AG04449 (cell line): ENCODE data around the gene HOXC5.

Source experiments
- CTCF ChIA-PET: fragments of 350-600 bp; formaldehyde crosslinking; extraction: SDS; loops from one replicate; lab custom pipeline; 2021; ENCODE audit warnings: antibody characterized with exemption; lab: Yijun Ruan, JAX
- POLR2A ChIA-PET: fragments of 400-600, 350-600 bp; formaldehyde crosslinking; extraction: SDS; loops from one replicate; lab custom pipeline; 2020; ENCODE audit warnings: antibody characterized with exemption, inconsistent platforms; lab: Yijun Ruan, JAX
- DNase-seq: peaks from one replicate; pipeline ENCODE4 v3.0.0-alpha.2; 2010; ENCODE audit warnings: low read depth, low spot score
- H3K4me3 ChIP-seq: 2 replicates; pipeline ENCODE4 v1.5.1; 2011; ENCODE audit warnings: low read depth, mild to moderate bottlenecking, control low read depth, low read length
- TF ChIP-seq, protein P1 (sequence below): IDR thresholded peaks from one replicate; pipeline ENCODE4 v1.5.1; 2011; ENCODE audit warnings: mild to moderate bottlenecking, moderate library complexity, low read length, control low read depth, inconsistent platforms; ENCODE audit not compliant: insufficient read depth; ENCODE audit errors: missing control alignments

The HOXC5 gene

GRCh38 chr12:53997204-53998109 is 35.4 kb upstream of the HOXC5 start:
- CTCF ChIA-PET, result interaction anchor here (0.9 to 21.3 kb wide), 10 partner anchors 7 to 229 kb away, joined by 4 to 756 read pairs (median 94); partner anchors contain the start of genes HOXC10, HOXC5, HOXC6 and HOXC8
- POLR2A ChIA-PET, result interaction anchor here (0.6 to 2.5 kb wide), 7 partner anchors 11 to 144 kb away, joined by 3 to 12 read pairs (median 4); partner anchors contain the start of gene HOXC8
- peak overlapping the region; percentile 96 for H3K4me3 ChIP-seq

GRCh38 chr12:53998110-53998899 is 34.5 kb upstream of the HOXC5 start:
- POLR2A ChIA-PET, result interaction anchor here (0.6 to 1.2 kb wide), 5 partner anchors 11 to 210 kb away, joined by 3 to 4 read pairs (median 3); partner anchors contain the start of gene HOXC8

More at GRCh38 chr12:53997204-53998109, 35.4 kb upstream of the HOXC5 start:
- no peak for DNase-seq
- TF ChIP-seq, protein P1, sequence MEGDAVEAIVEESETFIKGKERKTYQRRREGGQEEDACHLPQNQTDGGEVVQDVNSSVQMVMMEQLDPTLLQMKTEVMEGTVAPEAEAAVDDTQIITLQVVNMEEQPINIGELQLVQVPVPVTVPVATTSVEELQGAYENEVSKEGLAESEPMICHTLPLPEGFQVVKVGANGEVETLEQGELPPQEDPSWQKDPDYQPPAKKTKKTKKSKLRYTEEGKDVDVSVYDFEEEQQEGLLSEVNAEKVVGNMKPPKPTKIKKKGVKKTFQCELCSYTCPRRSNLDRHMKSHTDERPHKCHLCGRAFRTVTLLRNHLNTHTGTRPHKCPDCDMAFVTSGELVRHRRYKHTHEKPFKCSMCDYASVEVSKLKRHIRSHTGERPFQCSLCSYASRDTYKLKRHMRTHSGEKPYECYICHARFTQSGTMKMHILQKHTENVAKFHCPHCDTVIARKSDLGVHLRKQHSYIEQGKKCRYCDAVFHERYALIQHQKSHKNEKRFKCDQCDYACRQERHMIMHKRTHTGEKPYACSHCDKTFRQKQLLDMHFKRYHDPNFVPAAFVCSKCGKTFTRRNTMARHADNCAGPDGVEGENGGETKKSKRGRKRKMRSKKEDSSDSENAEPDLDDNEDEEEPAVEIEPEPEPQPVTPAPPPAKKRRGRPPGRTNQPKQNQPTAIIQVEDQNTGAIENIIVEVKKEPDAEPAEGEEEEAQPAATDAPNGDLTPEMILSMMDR, result no peak

GRCh38 chr12:53998900-53999236 is 34.0 kb upstream of the HOXC5 start:
- ChIA-PET CTCF (interaction anchor here (1.2 to 21.3 kb wide), 10 partner anchors 8 to 253 kb away, joined by 4 to 756 read pairs (median 94); partner anchors contain the start of genes HOXC10, HOXC5, HOXC6 and HOXC8), POLR2A (interaction anchor here (0.9 kb wide), 1 partner anchor 209 kb away, joined by 3 read pairs; no protein-coding TSS in a partner anchor)
- no peak for DNase-seq
- TF ChIP-seq, protein P1, result no peak
- H3K4me3 ChIP-seq, result peak overlapping the region; percentile 96

More at GRCh38 chr12:53998110-53998899, 34.5 kb upstream of the HOXC5 start:
- TF ChIP-seq, protein P1, result no peak
- CTCF ChIA-PET, result interaction anchor here (1.2 to 21.3 kb wide), 9 partner anchors 8 to 230 kb away, joined by 4 to 756 read pairs (median 152); partner anchors contain the start of genes HOXC10, HOXC5, HOXC6 and HOXC8
- no peak for DNase-seq
- peak overlapping the region; percentile 96 for H3K4me3 ChIP-seq

- H3K4me3 ChIP-seq, result peak overlapping the region; percentile 96
- ChIA-PET POLR2A (interaction anchor here (0.8 to 3.1 kb wide), 9 partner anchors 8 to 196 kb away, joined by 3 to 22 read pairs (median 6); partner anchors contain the start of genes HOXC6 and HOXC8), CTCF (interaction anchor here (1.0 to 21.3 kb wide), 12 partner anchors 8 to 253 kb away, joined by 3 to 756 read pairs (median 28); partner anchors contain the start of genes HOXC10, HOXC5, HOXC6 and HOXC8)
- DNase-seq, result no peak
- TF ChIP-seq, protein P1, result no peak
These were observed 33.2 kb upstream of the HOXC5 start for GRCh38 chr12:53999559-54000115.

GRCh38 chr12:54000116-54001114 is 32.4 kb upstream of the HOXC5 start, which contains the start of gene HOXC9:
Gene HOXC9 (plus strand): TSS chr12:54000161. CDS start chr12:54000189, 28 bp downstream.
- TF ChIP-seq, protein P1, result no peak
- ChIA-PET POLR2A (interaction anchor here (0.5 to 3.1 kb wide), 12 partner anchors 8 to 231 kb away, joined by 3 to 22 read pairs (median 4); partner anchors contain the start of genes HOXC10, HOXC6 and HOXC8), CTCF (interaction anchor here (1.0 to 21.3 kb wide), 11 partner anchors 8 to 254 kb away, joined by 3 to 756 read pairs (median 35); partner anchors contain the start of genes HOXC10, HOXC5, HOXC6 and HOXC8)
- DNase-seq, result no peak
- peak within 1 kb of the TSS; percentile 96 for H3K4me3 ChIP-seq
